ENCODE measurements around the gene P4HB. TPM values are rescaled to one million over a fixed set of nuclear protein-coding genes. Genes with fewer than 3 reads are reported as not detected.

The P4HB gene
- total and polyA plus RNA-seq, 10 of the 15 experiments (the other 5 are each of a cell fraction or from before 2014, with no cell fraction given), result 4.7 to 549 (median 361) TPM

- BruUV-seq (replicated peaks), result no TSS peak
These were observed 30.5 kb downstream of the P4HB start for GRCh38 chr17:81829858-81830257.

GRCh38 chr17:81828656-81829055, 31.7 kb downstream of the P4HB start:
- Histone ChIP-seq H3K9ac (ENCODE audit: control insufficient read depth, insufficient read depth, low read length) (no peak overlapping the region), H3K4me1 (ENCODE audit: control insufficient read depth, insufficient read depth, low read length) (peaks cover 10% of the 10 kb centered on the region), H3K27me3 (replicated peaks in 1 of 2; ENCODE audit: control insufficient read depth in 2 of 2, insufficient read depth in 2 of 2, low read length in 1 of 2) (no peaks in the 10 kb centered on the region), H3K27ac (ENCODE audit: control insufficient read depth, insufficient read depth) (no peak overlapping the region), H2AFZ (ENCODE audit: control insufficient read depth, low read depth, low read length) (no peak overlapping the region), H3K9me3 (replicated peaks; ENCODE audit: control insufficient read depth, insufficient read depth, low read length) (no peaks in the 10 kb centered on the region), H4K20me1 (ENCODE audit: control insufficient read depth, insufficient read depth) (no peaks in the 10 kb centered on the region), H3K4me3 (no peak overlapping the region), H3K4me2 (ENCODE audit: control insufficient read depth, insufficient read depth) (no peak overlapping the region), H3K36me3 (ENCODE audit: control insufficient read depth in 2 of 2, insufficient read depth in 2 of 2, low read length in 1 of 2) (no peaks in the 10 kb centered on the region), H3K79me2 (ENCODE audit: control insufficient read depth, insufficient read depth, low read length) (peaks cover 8% of the 10 kb centered on the region)
- WGBS (ENCODE audit: insufficient coverage, insufficient replicate concordance, low lambda C conversion rate, missing lambda C conversion rate), result 85% methylated on average over 7 of the region's 7 CpGs
- FAIRE-seq (no peak), ATAC-seq (no peak), DNase-seq (ENCODE audit: low read depth, low spot score) (no peak)
- ChIA-PET CTCF (interaction anchor here (0.6 to 0.7 kb wide), 2 partner anchors 94 to 171 kb away, joined by 3 to 4 read pairs; no protein-coding TSS in a partner anchor), RAD21 (ENCODE audit: unreplicated experiment) (no interaction called here), POLR2A (interaction anchor here (0.6 kb wide), 1 partner anchor 65 kb away, joined by 4 read pairs; no protein-coding TSS in a partner anchor), SMC1A (ENCODE audit: uncharacterized antibody, unreplicated experiment) (no interaction called here)
- intact Hi-C loops (cut with micrococcal nuclease; ENCODE audit: unreplicated experiment), result no loop called here
- in situ Hi-C loops (cut with MboI), result no loop called here
- TF ChIP-seq SMAD5 (IDR thresholded peaks at IDR 0.05; ENCODE audit: low read depth) (no peak), MTA3 (IDR thresholded peaks at IDR 0.05; ENCODE audit: borderline replicate concordance, low read length) (no peak), ETV6 (conservative IDR thresholded peaks at IDR 0.05 in 1 of 2, IDR thresholded peaks at IDR 0.05 in 1 of 2; ENCODE audit: borderline replicate concordance in 1 of 2, low read depth in 1 of 2) (no peak), RAD21 (IDR thresholded peaks at IDR 0.05; ENCODE audit: insufficient read depth, low read depth, low read length) (no peak), FOXK2 (IDR thresholded peaks at IDR 0.05) (no peak), TCF7 (IDR thresholded peaks at IDR 0.05; ENCODE audit: borderline replicate concordance) (no peak), BACH1 (IDR thresholded peaks at IDR 0.05; ENCODE audit: borderline replicate concordance) (no peak), RELB (IDR thresholded peaks at IDR 0.05; ENCODE audit: low read depth) (no peak), SIX5 (IDR thresholded peaks at IDR 0.05; ENCODE audit: low read depth, low read length, severe bottlenecking) (no peak)
- no TSS peak for BruUV-seq (replicated peaks)

More at GRCh38 chr17:81829858-81830257, 30.5 kb downstream of the P4HB start:
- POLR2A ChIA-PET, result interaction anchor here (0.6 kb wide), 1 partner anchor 352 kb away, joined by 3 read pairs; no protein-coding TSS in a partner anchor
- Histone ChIP-seq H3K36me3 (ENCODE audit: control insufficient read depth in 2 of 2, insufficient read depth in 2 of 2, low read length in 1 of 2) (no peaks in the 10 kb centered on the region), H3K27ac (ENCODE audit: control insufficient read depth, insufficient read depth) (no peak overlapping the region), H3K9ac (ENCODE audit: control insufficient read depth, insufficient read depth, low read length) (no peak overlapping the region), H3K27me3 (replicated peaks in 1 of 2; ENCODE audit: control insufficient read depth in 2 of 2, insufficient read depth in 2 of 2, low read length in 1 of 2) (no peaks in the 10 kb centered on the region), H3K4me1 (ENCODE audit: control insufficient read depth, insufficient read depth, low read length) (peaks cover 16% of the 10 kb centered on the region), H3K4me3 (no peak overlapping the region), H3K9me3 (replicated peaks; ENCODE audit: control insufficient read depth, insufficient read depth, low read length) (no peaks in the 10 kb centered on the region), H3K4me2 (ENCODE audit: control insufficient read depth, insufficient read depth) (no peak overlapping the region), H4K20me1 (ENCODE audit: control insufficient read depth, insufficient read depth) (no peaks in the 10 kb centered on the region), H2AFZ (ENCODE audit: control insufficient read depth, low read depth, low read length) (no peak overlapping the region), H3K79me2 (ENCODE audit: control insufficient read depth, insufficient read depth, low read length) (peaks cover 13% of the 10 kb centered on the region)
- ATAC-seq (no peak), DNase-seq (ENCODE audit: low read depth, low spot score) (no peak), FAIRE-seq (no peak)
- CTCF ChIA-PET, result no interaction called here
- SMC1A ChIA-PET (ENCODE audit: uncharacterized antibody, unreplicated experiment), result no interaction called here
- intact Hi-C loops (cut with micrococcal nuclease; ENCODE audit: unreplicated experiment) (no loop called here), in situ Hi-C loops (cut with MboI) (no loop called here)
- TF ChIP-seq MEF2B (IDR thresholded peaks at IDR 0.05; ENCODE audit: partially characterized antibody, poor library complexity, severe bottlenecking) (no peak), TAF1 (IDR thresholded peaks at IDR 0.05; ENCODE audit: borderline replicate concordance, low read depth, low read length) (no peak), SP1 (IDR thresholded peaks at IDR 0.05; ENCODE audit: low read depth, low read length) (no peak), BACH1 (IDR thresholded peaks at IDR 0.05; ENCODE audit: borderline replicate concordance) (no peak), JUNB (IDR thresholded peaks at IDR 0.05) (no peak), ESRRA (IDR thresholded peaks at IDR 0.05; ENCODE audit: low read length) (no peak), SMC3 (IDR thresholded peaks at IDR 0.05; ENCODE audit: borderline replicate concordance, low read length) (no peak), SREBF2 (IDR thresholded peaks at IDR 0.05; ENCODE audit: low read length) (no peak), NR2C2 (IDR thresholded peaks at IDR 0.05; ENCODE audit: borderline replicate concordance, control insufficient read depth, insufficient read length, low read depth) (no peak), HDAC6 (IDR thresholded peaks at IDR 0.05; ENCODE audit: unreplicated experiment) (no peak), RAD21 (IDR thresholded peaks at IDR 0.05; ENCODE audit: insufficient read depth, low read depth, low read length) (no peak), NRF1 (conservative IDR thresholded peaks at IDR 0.05; ENCODE audit: low read depth, low read length) (no peak)
- RAD21 ChIA-PET (ENCODE audit: unreplicated experiment), result no interaction called here
- WGBS (ENCODE audit: insufficient coverage, insufficient replicate concordance, low lambda C conversion rate, missing lambda C conversion rate), result 72% methylated on average over 6 of the region's 6 CpGs
